Endothelial cell of umbilical vein (primary cell): ENCODE results near the gene DUSP22. TPM values are rescaled to one million over a fixed set of nuclear protein-coding genes. Genes with fewer than 3 reads are reported as not detected.

Experiments
- BruUV-seq: library from RNA; stranded (reverse); fragments of 400-500 nt; replicated peaks from 2 replicates; lab custom pipeline; 2021; lab: Mats Ljungman, UMichigan
- CTCF ChIA-PET: fragments of 300-600, 350-600 bp; sonication (Branson Sonifier 250); formaldehyde crosslinking; loops from one replicate; lab custom pipeline; 2021; ENCODE audit warnings: antibody characterized with exemption, inconsistent platforms; lab: Charles Lee
- POLR2A ChIA-PET: fragments of 300-600, 350-600 bp; sonication (Branson Sonifier 250); formaldehyde crosslinking; loops from one replicate; lab custom pipeline; 2021; ENCODE audit warnings: antibody characterized with exemption, inconsistent platforms; lab: Charles Lee
- DNase-seq: peaks from one replicate; pipeline ENCODE4 v3.0.0-alpha.2; 2011; ENCODE audit warnings: low read depth, low spot score
- FAIRE-seq: peaks from 2 replicates; lab custom pipeline; 2011; peaks lifted over from hg19 to GRCh38; lab: Jason Lieb, UNC
- H2AFZ ChIP-seq: 2 replicates; pipeline ENCODE4 v1.6.0; 2012; ENCODE audit warnings: low read depth, low read length, control low read depth, inconsistent platforms
- H3K27ac ChIP-seq: 2 replicates; pipeline ENCODE4 v1.5.1; 2011; ENCODE audit warnings: low read depth, mild to moderate bottlenecking, control low read depth, low read length, moderate library complexity; ENCODE audit not compliant: insufficient read depth
- H3K27me3 ChIP-seq, 2 experiments: 2 replicates each; pipeline versions ENCODE4 v1.6.0 to v1.6.1; 2011; ENCODE audit warnings: low read length in 2 of 2, mixed read lengths in 1 of 2; ENCODE audit not compliant: control insufficient read depth in 2 of 2, insufficient read depth in 2 of 2
- H3K36me3 ChIP-seq, 2 experiments: 2 replicates in 1 of 2; 3 replicates in 1 of 2; pipeline ENCODE4 v1.5.1; 2011; ENCODE audit warnings: low read length in 2 of 2, mild to moderate bottlenecking in 1 of 2, moderate library complexity in 1 of 2; ENCODE audit not compliant: control insufficient read depth in 2 of 2, insufficient read depth in 2 of 2; ENCODE audit errors: extremely low read depth in 1 of 2
- H3K4me1 ChIP-seq: 3 replicates; pipeline ENCODE4 v1.5.1; 2011; ENCODE audit warnings: mild to moderate bottlenecking, low read length; ENCODE audit not compliant: control insufficient read depth, insufficient read depth; ENCODE audit errors: extremely low read depth
- H3K4me2 ChIP-seq: 2 replicates; pipeline ENCODE4 v1.6.1; 2011; ENCODE audit warnings: low read length, control low read depth, mixed read lengths; ENCODE audit not compliant: insufficient read depth
- H3K4me3 ChIP-seq, 3 experiments: fragments of 200-600 bp in 1 of 3; sonication (generic), shearing (Covaris generic) in 1 of 3; replicated peaks in 1 of 3; 2 replicates each; pipeline ENCODE4 v1.5.1; 2011 to 2016; ENCODE audit warnings: control low read depth in 3 of 3, low read length in 3 of 3, mild to moderate bottlenecking in 2 of 3, inconsistent platforms in 1 of 3, low read depth in 1 of 3, moderate library complexity in 1 of 3; ENCODE audit not compliant: insufficient read depth in 1 of 3
- H3K79me2 ChIP-seq: 2 replicates; pipeline ENCODE4 v1.6.0; 2012; ENCODE audit warnings: low read length, inconsistent platforms; ENCODE audit not compliant: control insufficient read depth, insufficient read depth
- H3K9ac ChIP-seq: replicated peaks from 2 replicates; pipeline ENCODE3; 2011; ENCODE audit warnings: low read length, control low read depth; ENCODE audit not compliant: insufficient read depth; ENCODE audit errors: extremely low read depth
- H3K9me1 ChIP-seq: replicated peaks from 3 replicates; pipeline ENCODE4 v1.6.0; 2011; ENCODE audit warnings: mild to moderate bottlenecking, low read length; ENCODE audit not compliant: control insufficient read depth, insufficient read depth; ENCODE audit errors: extremely low read depth
- H3K9me3 ChIP-seq: replicated peaks from 2 replicates; pipeline ENCODE4 v1.5.1; 2012; ENCODE audit warnings: low read length, inconsistent platforms; ENCODE audit not compliant: control insufficient read depth, insufficient read depth
- H4K20me1 ChIP-seq: replicated peaks from 2 replicates; pipeline ENCODE3; 2011; ENCODE audit warnings: mild to moderate bottlenecking, low read length; ENCODE audit not compliant: control insufficient read depth, insufficient read depth; ENCODE audit errors: extremely low read depth
- EZH2 ChIP-seq: IDR thresholded peaks from 2 replicates; pipeline ENCODE4 v1.6.1; 2012; ENCODE audit warnings: borderline replicate concordance, low read depth, mild to moderate bottlenecking, moderate library complexity, low read length, inconsistent platforms; ENCODE audit not compliant: severe bottlenecking
- FOS ChIP-seq: IDR thresholded peaks from 2 replicates; pipeline ENCODE4 v1.6.1; 2011; ENCODE audit warnings: mild to moderate bottlenecking, low read length, moderate library complexity, borderline replicate concordance; ENCODE audit not compliant: insufficient read depth
- MYC ChIP-seq: IDR thresholded peaks from one replicate; pipeline ENCODE4 v1.6.1; 2011; ENCODE audit warnings: mild to moderate bottlenecking, low read depth, low read length
- POLR2A ChIP-seq: IDR thresholded peaks from 2 replicates; pipeline ENCODE4 v1.6.1; 2012; ENCODE audit warnings: low read depth, mild to moderate bottlenecking, control low read depth, low read length
- POLR2AphosphoS5 ChIP-seq: IDR thresholded peaks from 2 replicates; pipeline ENCODE4 v1.6.1; 2012; ENCODE audit warnings: low read depth, mild to moderate bottlenecking, control low read depth, low read length, moderate library complexity; ENCODE audit not compliant: insufficient read depth
- dilution Hi-C: fragments of 300-500 bp; cut with MboI; formaldehyde crosslinking; loops from one replicate; pipeline ENCODE4 v1.15.0; 2019; ENCODE audit warnings: low sequenced_read_pairs; ENCODE audit not compliant: extremely low pct_ligation_motif_present
- intact Hi-C: fragments of 100-400 bp; cut with micrococcal nuclease; formaldehyde crosslinking; loops from one replicate; pipeline ENCODE4 v1.10.0; 2022
- polyA plus RNA-seq, 4 experiments: library from polyadenylated mRNA; depleted of rRNA in 3 of 4; stranded (reverse) in 3 of 4; unstranded in 1 of 4; fragments of >200 nt; gene quantifications; 2 replicates each; pipeline versions ENCODE4 v1.2.1 to v1.2.3, GENCODE V29; 2011 to 2012; ENCODE audit warnings: missing spikeins in 1 of 4
- total RNA-seq: library from RNA; stranded (reverse); gene quantifications from 2 replicates; pipeline ENCODE4 v1.2.3, GENCODE V29; 2021
- TF ChIP-seq, protein P1 (sequence below), 2 donors: IDR thresholded peaks; 1 replicate in 1 of 2; 2 replicates in 1 of 2; pipeline ENCODE4 v1.5.1; 2011; ENCODE audit warnings: low read length in 2 of 2, mild to moderate bottlenecking in 2 of 2, moderate library complexity in 2 of 2, control low read depth in 1 of 2, inconsistent platforms in 1 of 2, low read depth in 1 of 2; ENCODE audit not compliant: insufficient read depth in 1 of 2; ENCODE audit errors: extremely low read depth in 1 of 2
- TF ChIP-seq, protein P2 (sequence below): IDR thresholded peaks from 2 replicates; pipeline ENCODE4 v1.6.1; 2011; ENCODE audit not compliant: insufficient read depth, insufficient read length

DUSP22 gene
- total and polyA plus RNA-seq, 2 donors (not counting 3 experiments of a cell fraction or from before 2014, with no cell fraction given): 23.2 to 33.9 TPM

GRCh38 chr6:353642-354614, 61.6 kb downstream of the DUSP22 start:
- intact Hi-C loops (no loop called here), dilution Hi-C loops (no loop called here)
- BruUV-seq: no TSS peak
- Histone ChIP-seq H3K9me1 (no peaks in the 10 kb centered on the region), H3K4me2 (no peak overlapping the region), H3K4me1 (no peaks in the 10 kb centered on the region), H3K9ac (no peak overlapping the region), H2AFZ (no peak overlapping the region), H3K4me3 (no peak overlapping the region), H3K9me3 (no peaks in the 10 kb centered on the region), H4K20me1 (no peaks in the 10 kb centered on the region), H3K79me2 (no peaks in the 10 kb centered on the region), H3K36me3 (peaks cover 0 to 3% of the 10 kb centered on the region in 2 experiments), H3K27ac (no peak overlapping the region), H3K27me3 (no peaks in the 10 kb centered on the region)
- TF ChIP-seq FOS: no peak
- TF ChIP-seq, protein P1, sequence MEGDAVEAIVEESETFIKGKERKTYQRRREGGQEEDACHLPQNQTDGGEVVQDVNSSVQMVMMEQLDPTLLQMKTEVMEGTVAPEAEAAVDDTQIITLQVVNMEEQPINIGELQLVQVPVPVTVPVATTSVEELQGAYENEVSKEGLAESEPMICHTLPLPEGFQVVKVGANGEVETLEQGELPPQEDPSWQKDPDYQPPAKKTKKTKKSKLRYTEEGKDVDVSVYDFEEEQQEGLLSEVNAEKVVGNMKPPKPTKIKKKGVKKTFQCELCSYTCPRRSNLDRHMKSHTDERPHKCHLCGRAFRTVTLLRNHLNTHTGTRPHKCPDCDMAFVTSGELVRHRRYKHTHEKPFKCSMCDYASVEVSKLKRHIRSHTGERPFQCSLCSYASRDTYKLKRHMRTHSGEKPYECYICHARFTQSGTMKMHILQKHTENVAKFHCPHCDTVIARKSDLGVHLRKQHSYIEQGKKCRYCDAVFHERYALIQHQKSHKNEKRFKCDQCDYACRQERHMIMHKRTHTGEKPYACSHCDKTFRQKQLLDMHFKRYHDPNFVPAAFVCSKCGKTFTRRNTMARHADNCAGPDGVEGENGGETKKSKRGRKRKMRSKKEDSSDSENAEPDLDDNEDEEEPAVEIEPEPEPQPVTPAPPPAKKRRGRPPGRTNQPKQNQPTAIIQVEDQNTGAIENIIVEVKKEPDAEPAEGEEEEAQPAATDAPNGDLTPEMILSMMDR (IDR thresholded peaks at IDR 0.05; ENCODE audit: extremely low read depth in 1 of 2, insufficient read depth in 1 of 2, low read depth in 1 of 2, low read length in 2 of 2): no peak
- ChIA-PET CTCF (no interaction called here), POLR2A (no interaction called here)
- DNase-seq: no peak
- FAIRE-seq: no peak

GRCh38 chr6:354631-355280, 62.5 kb downstream of the DUSP22 start:
- no peaks in the 10 kb centered on the region for H3K36me3 ChIP-seq
- H3K4me2 ChIP-seq: no peak overlapping the region
- no peaks in the 10 kb centered on the region for H3K4me1 ChIP-seq
- TF ChIP-seq, protein P2, sequence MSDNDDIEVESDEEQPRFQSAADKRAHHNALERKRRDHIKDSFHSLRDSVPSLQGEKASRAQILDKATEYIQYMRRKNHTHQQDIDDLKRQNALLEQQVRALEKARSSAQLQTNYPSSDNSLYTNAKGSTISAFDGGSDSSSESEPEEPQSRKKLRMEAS: no peak
- TF ChIP-seq, protein P1 (IDR thresholded peaks at IDR 0.05; ENCODE audit: extremely low read depth in 1 of 2, insufficient read depth in 1 of 2, low read depth in 1 of 2, low read length in 2 of 2): no peak
- TF ChIP-seq POLR2AphosphoS5 (no peak), MYC (no peak), POLR2A (no peak), EZH2 (no peak)
- H3K9me3 ChIP-seq: no peaks in the 10 kb centered on the region
- H2AFZ ChIP-seq: no peak overlapping the region
- no peaks in the 10 kb centered on the region for H3K27me3 ChIP-seq
- H4K20me1 ChIP-seq: no peaks in the 10 kb centered on the region
- H3K79me2 ChIP-seq: no peaks in the 10 kb centered on the region
- no peak overlapping the region for H3K27ac ChIP-seq
- dilution Hi-C loops (no loop called here), intact Hi-C loops (no loop called here)
- CTCF ChIA-PET: interaction anchor here (1.4 to 1.6 kb wide), 2 partner anchors 17 to 31 kb away, joined by 3 to 4 read pairs; no protein-coding TSS in a partner anchor
- no TSS peak for BruUV-seq
- POLR2A ChIA-PET: no interaction called here
- no peak overlapping the region for H3K9ac ChIP-seq
- H3K9me1 ChIP-seq: no peaks in the 10 kb centered on the region
- FAIRE-seq (no peak), DNase-seq (no peak)
- H3K4me3 ChIP-seq: no peak overlapping the region
